HepG2 (cell line): ENCODE data around the gene LRRC8C. TPM values are rescaled to one million over a fixed set of nuclear protein-coding genes. Genes with fewer than 3 reads are reported as not detected.

ENCODE experiments used
- ATAC-seq: fragments of 200-7000 bp; cut with Tn5 transposase; 3 replicates; pipeline ENCODE4 v1.9.1; 2020; ENCODE audit warnings: mild to moderate bottlenecking, moderate library complexity
- BruUV-seq: library from RNA; stranded (reverse); fragments of 400-500 nt; replicated peaks from 2 replicates; lab custom pipeline; 2021; lab: Mats Ljungman, UMichigan
- CTCF ChIA-PET: fragments of 300-600 bp; formaldehyde crosslinking; extraction: SDS; loops from one replicate; lab custom pipeline; 2021; ENCODE audit warnings: low total read pairs, inconsistent platforms, low intra/inter-chr PET ratio; lab: Yijun Ruan, JAX
- POLR2A ChIA-PET: fragments of 350-600 bp; sonication (Branson Sonifier 250); formaldehyde crosslinking; loops from one replicate; lab custom pipeline; 2020; ENCODE audit warnings: antibody characterized with exemption, inconsistent platforms; lab: Yijun Ruan, JAX
- DNase-seq: peaks from one replicate; pipeline ENCODE4 v3.0.0-alpha.2; 2015; ENCODE audit warnings: low spot score
- FAIRE-seq: peaks from 3 replicates; lab custom pipeline; 2011; peaks lifted over from hg19 to GRCh38; lab: Jason Lieb, UNC
- H2AFZ ChIP-seq: one replicate; pipeline ENCODE4 v1.6.1; 2011; ENCODE audit warnings: low read length, inconsistent platforms
- H3K27ac ChIP-seq: fragments of 300-600 bp; 3 replicates; pipeline ENCODE4 v1.8.0; 2011; ENCODE audit warnings: mixed run types, mild to moderate bottlenecking, mixed read lengths, low read length, inconsistent platforms; ENCODE audit not compliant: insufficient read depth; ENCODE audit errors: extremely low read length
- H3K27me3 ChIP-seq, 2 experiments: fragments of 200-600 bp in 1 of 2; 2 replicates in 1 of 2; 3 replicates in 1 of 2; pipeline versions ENCODE4 v1.6.0 to v1.8.0; 2011; ENCODE audit warnings: low read length in 2 of 2, mild to moderate bottlenecking in 2 of 2, moderate library complexity in 2 of 2, inconsistent platforms in 1 of 2; ENCODE audit not compliant: insufficient read depth in 2 of 2, control insufficient read depth in 1 of 2
- H3K36me3 ChIP-seq, 2 experiments: fragments of 200-600 bp in 1 of 2; replicated peaks in 1 of 2; 2 replicates in 1 of 2; 3 replicates in 1 of 2; pipeline versions ENCODE4 v1.5.1 to v1.8.0; 2011; ENCODE audit warnings: low read length in 2 of 2, inconsistent platforms in 1 of 2; ENCODE audit not compliant: insufficient read depth in 2 of 2, control insufficient read depth in 1 of 2
- H3K4me1 ChIP-seq: 2 replicates; pipeline ENCODE4 v1.5.1; 2012; ENCODE audit warnings: low read length, inconsistent platforms; ENCODE audit not compliant: insufficient read depth
- H3K4me2 ChIP-seq: 2 replicates; pipeline ENCODE4 v1.6.0; 2011; ENCODE audit warnings: low read depth, low read length, inconsistent platforms
- H3K4me3 ChIP-seq, 3 experiments: fragments of 200-600 bp in 1 of 3; sonication (generic), shearing (Covaris generic) in 1 of 3; replicated peaks in 1 of 3; 2 replicates each; pipeline ENCODE4 v1.5.1; 2011 to 2016; ENCODE audit warnings: low read length in 3 of 3, inconsistent platforms in 2 of 3, low read depth in 2 of 3, mild to moderate bottlenecking in 2 of 3, control low read depth in 1 of 3, mixed read lengths in 1 of 3; ENCODE audit not compliant: insufficient read depth in 1 of 3
- H3K79me2 ChIP-seq: one replicate; pipeline ENCODE4 v1.6.1; 2011; ENCODE audit warnings: low read length, inconsistent platforms; ENCODE audit not compliant: insufficient read depth
- H3K9ac ChIP-seq: 2 replicates; pipeline ENCODE4 v1.6.0; 2011; ENCODE audit warnings: mild to moderate bottlenecking, low read depth, low read length, inconsistent platforms; ENCODE audit not compliant: insufficient read depth
- H3K9me3 ChIP-seq: 2 replicates; pipeline ENCODE4 v1.5.1; 2012; ENCODE audit warnings: mild to moderate bottlenecking, low read length
- H4K20me1 ChIP-seq: 2 replicates; pipeline ENCODE4 v1.6.0; 2011; ENCODE audit warnings: inconsistent platforms, mild to moderate bottlenecking, low read length, moderate library complexity; ENCODE audit not compliant: insufficient read depth
- CBFB ChIP-seq: sonication (generic); formaldehyde crosslinking; IDR thresholded peaks from 2 replicates; pipeline ENCODE4 v1.4.0; 2020; ENCODE audit warnings: missing genetic modification reagents
- CENPX ChIP-seq: sonication (generic); formaldehyde crosslinking; IDR thresholded peaks from 2 replicates; pipeline ENCODE4 v1.9.0; 2021; ENCODE audit warnings: mild to moderate bottlenecking, missing genetic modification reagents, moderate library complexity
- CHD2 ChIP-seq: IDR thresholded peaks from 2 replicates; pipeline ENCODE4 v1.6.1; 2011; ENCODE audit warnings: low read depth, low read length, improper control_type of control experiment
- FOXO4 ChIP-seq: sonication (generic); formaldehyde crosslinking; conservative IDR thresholded peaks from 2 replicates; pipeline ENCODE4 v1.8.1; 2023; ENCODE audit warnings: missing genetic modification reagents
- HNF4A ChIP-seq: sonication (generic); formaldehyde crosslinking; IDR thresholded peaks from 2 replicates; pipeline ENCODE4 v1.4.0; 2020; ENCODE audit warnings: missing genetic modification reagents
- SP2 ChIP-seq: sonication (generic); formaldehyde crosslinking; IDR thresholded peaks from 2 replicates; pipeline ENCODE4 v1.5.1; 2020; ENCODE audit warnings: mild to moderate bottlenecking, missing genetic modification reagents
- ZBTB8A ChIP-seq: sonication (generic); formaldehyde crosslinking; IDR thresholded peaks from 2 replicates; pipeline ENCODE4 v1.4.0; 2020; ENCODE audit warnings: mild to moderate bottlenecking, low read depth, missing genetic modification reagents, borderline replicate concordance
- ZNF121 ChIP-seq: sonication (generic); formaldehyde crosslinking; IDR thresholded peaks from 2 replicates; pipeline ENCODE4 v1.5.0; 2020; ENCODE audit warnings: mild to moderate bottlenecking, missing genetic modification reagents
- ZNF253 ChIP-seq: sonication (generic); formaldehyde crosslinking; IDR thresholded peaks from 2 replicates; pipeline ENCODE4 v1.8.0; 2022; ENCODE audit warnings: mild to moderate bottlenecking, missing genetic modification reagents, borderline replicate concordance
- ZNF546 ChIP-seq: sonication (generic); formaldehyde crosslinking; conservative IDR thresholded peaks from 2 replicates; pipeline ENCODE4 v1.8.1; 2023; ENCODE audit warnings: mild to moderate bottlenecking, missing genetic modification reagents
- ZNF558 ChIP-seq: sonication (generic); formaldehyde crosslinking; IDR thresholded peaks from 2 replicates; pipeline ENCODE4 v1.9.0; 2022; ENCODE audit warnings: mild to moderate bottlenecking, missing genetic modification reagents, borderline replicate concordance
- ZNF607 ChIP-seq: sonication (generic); formaldehyde crosslinking; IDR thresholded peaks from 2 replicates; pipeline ENCODE4 v1.5.1; 2020; ENCODE audit warnings: missing genetic modification reagents, mild to moderate bottlenecking, borderline replicate concordance
- ZNF772 ChIP-seq: sonication (generic); formaldehyde crosslinking; IDR thresholded peaks from 2 replicates; pipeline ENCODE4 v1.5.0; 2020; ENCODE audit warnings: mild to moderate bottlenecking, missing genetic modification reagents
- WGBS: methylation state at CpG from one replicate; pipeline ENCODE4 v1.1.6; 2017; ENCODE audit warnings: low lambda C conversion rate; 5-methylcytosine and 5-hydroxymethylcytosine counted together
- in situ Hi-C: cut with HindIII; loops from 2 replicates; pipeline ENCODE4 v1.10.0; 2017; ENCODE audit warnings: low pct_unique_long_range_greater_than_20kb; ENCODE audit not compliant: extremely low pct_ligation_motif_present
- intact Hi-C: fragments of 100-400 bp; cut with micrococcal nuclease; formaldehyde crosslinking; loops from one replicate; pipeline ENCODE4 v1.10.0; 2022; ENCODE audit not compliant: unreplicated experiment
- polyA plus RNA-seq, 8 experiments: library from polyadenylated mRNA; depleted of rRNA in 3 of 8; stranded (reverse) in 7 of 8; unstranded in 1 of 8; fragments of >200 nt; fragmentation: Illumina TruSeq in 4 of 8; extraction: Trizol in 4 of 8; gene quantifications; 2 replicates each; pipeline versions ENCODE4 v1.2.1 to v1.2.3, GENCODE V29; 2011 to 2016; ENCODE audit warnings: low read depth in 4 of 8, missing spikeins in 1 of 8, mixed read lengths in 1 of 8; ENCODE audit not compliant: insufficient read depth in 1 of 8
- total RNA-seq, 5 experiments: library from RNA; depleted of rRNA; stranded (reverse); fragments of >200 nt; fragmentation: Illumina TruSeq; extraction: Trizol; gene quantifications; 2 replicates each; pipeline ENCODE4 v1.2.3, GENCODE V29; 2016; ENCODE audit warnings: low read depth in 1 of 5
- TF ChIP-seq, protein P1 (sequence below), 2 experiments: IDR thresholded peaks; 2 replicates each; pipeline ENCODE4 v1.6.1; 2011 to 2012; ENCODE audit warnings: low read length in 2 of 2, borderline replicate concordance in 1 of 2, low read depth in 1 of 2, mild to moderate bottlenecking in 1 of 2, moderate library complexity in 1 of 2
- TF ChIP-seq, protein P2 (sequence below): sonication (generic); formaldehyde crosslinking; IDR thresholded peaks from 2 replicates; pipeline ENCODE4 v1.9.0; 2022; ENCODE audit warnings: missing genetic modification reagents, mild to moderate bottlenecking, borderline replicate concordance
- TF ChIP-seq, protein P3 (sequence below): sonication (generic); formaldehyde crosslinking; IDR thresholded peaks from 2 replicates; pipeline ENCODE4 v1.4.0; 2020; ENCODE audit warnings: missing genetic modification reagents

The LRRC8C gene
- total and polyA plus RNA-seq, 2 of the 13 experiments (the other 11 are each of a cell fraction or from before 2014, with no cell fraction given), result 0.22 to 0.32 TPM

GRCh38 chr1:89721351-89721750, 88.4 kb downstream of the LRRC8C start:
- H4K20me1 ChIP-seq, result no peaks in the 10 kb centered on the region
- H3K4me3 ChIP-seq, result no peak overlapping the region
- TF ChIP-seq SP2 (CRISPR knock-in tag) (no peak), HNF4A (CRISPR knock-in tag) (no peak), CBFB (no peak), ZNF772 (no peak), ZNF253 (CRISPR knock-in tag) (no peak), CENPX (CRISPR knock-in tag) (no peak), ZNF558 (CRISPR knock-in tag) (no peak), ZBTB8A (no peak), FOXO4 (no peak), CHD2 (no peak), ZNF546 (CRISPR knock-in tag) (no peak), ZNF121 (CRISPR knock-in tag) (no peak), ZNF607 (CRISPR knock-in tag) (no peak)
- TF ChIP-seq, protein P1, sequence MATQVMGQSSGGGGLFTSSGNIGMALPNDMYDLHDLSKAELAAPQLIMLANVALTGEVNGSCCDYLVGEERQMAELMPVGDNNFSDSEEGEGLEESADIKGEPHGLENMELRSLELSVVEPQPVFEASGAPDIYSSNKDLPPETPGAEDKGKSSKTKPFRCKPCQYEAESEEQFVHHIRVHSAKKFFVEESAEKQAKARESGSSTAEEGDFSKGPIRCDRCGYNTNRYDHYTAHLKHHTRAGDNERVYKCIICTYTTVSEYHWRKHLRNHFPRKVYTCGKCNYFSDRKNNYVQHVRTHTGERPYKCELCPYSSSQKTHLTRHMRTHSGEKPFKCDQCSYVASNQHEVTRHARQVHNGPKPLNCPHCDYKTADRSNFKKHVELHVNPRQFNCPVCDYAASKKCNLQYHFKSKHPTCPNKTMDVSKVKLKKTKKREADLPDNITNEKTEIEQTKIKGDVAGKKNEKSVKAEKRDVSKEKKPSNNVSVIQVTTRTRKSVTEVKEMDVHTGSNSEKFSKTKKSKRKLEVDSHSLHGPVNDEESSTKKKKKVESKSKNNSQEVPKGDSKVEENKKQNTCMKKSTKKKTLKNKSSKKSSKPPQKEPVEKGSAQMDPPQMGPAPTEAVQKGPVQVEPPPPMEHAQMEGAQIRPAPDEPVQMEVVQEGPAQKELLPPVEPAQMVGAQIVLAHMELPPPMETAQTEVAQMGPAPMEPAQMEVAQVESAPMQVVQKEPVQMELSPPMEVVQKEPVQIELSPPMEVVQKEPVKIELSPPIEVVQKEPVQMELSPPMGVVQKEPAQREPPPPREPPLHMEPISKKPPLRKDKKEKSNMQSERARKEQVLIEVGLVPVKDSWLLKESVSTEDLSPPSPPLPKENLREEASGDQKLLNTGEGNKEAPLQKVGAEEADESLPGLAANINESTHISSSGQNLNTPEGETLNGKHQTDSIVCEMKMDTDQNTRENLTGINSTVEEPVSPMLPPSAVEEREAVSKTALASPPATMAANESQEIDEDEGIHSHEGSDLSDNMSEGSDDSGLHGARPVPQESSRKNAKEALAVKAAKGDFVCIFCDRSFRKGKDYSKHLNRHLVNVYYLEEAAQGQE (IDR thresholded peaks at IDR 0.05; ENCODE audit: borderline replicate concordance in 1 of 2, low read depth in 1 of 2, low read length in 2 of 2), result no peak
- TF ChIP-seq, protein P2, sequence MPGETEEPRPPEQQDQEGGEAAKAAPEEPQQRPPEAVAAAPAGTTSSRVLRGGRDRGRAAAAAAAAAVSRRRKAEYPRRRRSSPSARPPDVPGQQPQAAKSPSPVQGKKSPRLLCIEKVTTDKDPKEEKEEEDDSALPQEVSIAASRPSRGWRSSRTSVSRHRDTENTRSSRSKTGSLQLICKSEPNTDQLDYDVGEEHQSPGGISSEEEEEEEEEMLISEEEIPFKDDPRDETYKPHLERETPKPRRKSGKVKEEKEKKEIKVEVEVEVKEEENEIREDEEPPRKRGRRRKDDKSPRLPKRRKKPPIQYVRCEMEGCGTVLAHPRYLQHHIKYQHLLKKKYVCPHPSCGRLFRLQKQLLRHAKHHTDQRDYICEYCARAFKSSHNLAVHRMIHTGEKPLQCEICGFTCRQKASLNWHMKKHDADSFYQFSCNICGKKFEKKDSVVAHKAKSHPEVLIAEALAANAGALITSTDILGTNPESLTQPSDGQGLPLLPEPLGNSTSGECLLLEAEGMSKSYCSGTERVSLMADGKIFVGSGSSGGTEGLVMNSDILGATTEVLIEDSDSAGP, result no peak
- TF ChIP-seq, protein P3, sequence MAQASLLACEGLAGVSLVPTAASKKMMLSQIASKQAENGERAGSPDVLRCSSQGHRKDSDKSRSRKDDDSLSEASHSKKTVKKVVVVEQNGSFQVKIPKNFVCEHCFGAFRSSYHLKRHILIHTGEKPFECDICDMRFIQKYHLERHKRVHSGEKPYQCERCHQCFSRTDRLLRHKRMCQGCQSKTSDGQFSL, result no peak
- FAIRE-seq (no peak), ATAC-seq (no peak), DNase-seq (no peak)
- no TSS peak for BruUV-seq
- no peak overlapping the region for H3K27ac ChIP-seq
- in situ Hi-C loops (no loop called here), intact Hi-C loops (no loop called here)
- no peaks in the 10 kb centered on the region for H3K79me2 ChIP-seq
- 54% methylated on average over 3 of the region's 3 CpGs for WGBS
- no peaks in the 10 kb centered on the region for H3K27me3 ChIP-seq
- no peaks in the 10 kb centered on the region for H3K9me3 ChIP-seq
- H3K9ac ChIP-seq, result no peak overlapping the region
- no peak overlapping the region for H3K4me2 ChIP-seq
- H3K4me1 ChIP-seq, result no peaks in the 10 kb centered on the region
- H2AFZ ChIP-seq, result no peak overlapping the region
- ChIA-PET POLR2A (no interaction called here), CTCF (no interaction called here)
- H3K36me3 ChIP-seq, result no peaks in the 10 kb centered on the region
